HEK293T (cell line): ENCODE data around the gene ATP13A4.

ENCODE experiments used
- BHLHE40 ChIP-seq: fragments of 450-650 bp; IDR thresholded peaks from 2 replicates; pipeline ENCODE4 v1.6.1; 2016; ENCODE audit warnings: mild to moderate bottlenecking, moderate library complexity, borderline replicate concordance
- CTBP1 ChIP-seq: fragments of 450-650 bp; IDR thresholded peaks from 2 replicates; pipeline ENCODE4 v1.6.1; 2016; ENCODE audit warnings: borderline replicate concordance
- FOXM1 ChIP-seq: fragments of 450-650 bp; IDR thresholded peaks from 2 replicates; pipeline ENCODE4 v1.6.1; 2017; ENCODE audit warnings: mild to moderate bottlenecking, borderline replicate concordance
- HDGF ChIP-seq: fragments of 450-650 bp; IDR thresholded peaks from 2 replicates; pipeline ENCODE4 v1.6.1; 2017; ENCODE audit warnings: antibody characterized with exemption, borderline replicate concordance
- SUZ12 ChIP-seq: fragments of 450-650 bp; IDR thresholded peaks from 2 replicates; pipeline ENCODE4 v1.6.1; 2016; ENCODE audit warnings: mild to moderate bottlenecking
- ZNF384 ChIP-seq: fragments of 450-650 bp; IDR thresholded peaks from 2 replicates; pipeline ENCODE4 v1.6.1; 2016

GRCh38 chr3:193407112-193407511 is 147.6 kb downstream of the ATP13A4 start:
- TF ChIP-seq CTBP1 (no peak), SUZ12 (no peak), HDGF (no peak), BHLHE40 (no peak), FOXM1 (no peak), ZNF384 (no peak)
